HG03280 (cell line): ENCODE measurements around the gene SERPINE2.

Experiments used
- ATAC-seq: cut with Tn5 transposase; IDR thresholded peaks from one replicate; pipeline ENCODE4 v1.9.1; 2021; ENCODE audit warnings: mild to moderate bottlenecking, moderate library complexity; ENCODE audit not compliant: unreplicated experiment

SERPINE2 gene

GRCh38 chr2:224055101-224055500, 16.0 kb upstream of the SERPINE2 start:
- no peak for ATAC-seq

- no peak for ATAC-seq
Measured at GRCh38 chr2:224046752-224047151, 7.7 kb upstream of the SERPINE2 start.

GRCh38 chr2:224042191-224042696, 3.2 kb upstream of the SERPINE2 start:
- ATAC-seq, result no peak

GRCh38 chr2:224041554-224041953, 2.5 kb upstream of the SERPINE2 start:
- no peak for ATAC-seq

GRCh38 chr2:224040753-224041152, 1.7 kb upstream of the SERPINE2 start:
- no peak for ATAC-seq

GRCh38 chr2:224039770-224040440, 819 bp upstream of the SERPINE2 start:
- peak; percentile 3 for ATAC-seq

GRCh38 chr2:224038830-224039079, 331 bp downstream of the SERPINE2 start:
- peak; percentile 31 for ATAC-seq

- peak; percentile 50 for ATAC-seq
Measured at GRCh38 chr2:224038049-224038829, 847 bp downstream of the SERPINE2 start.

- no peak for ATAC-seq
Measured at GRCh38 chr2:224036731-224037361, 2.2 kb downstream of the SERPINE2 start.

- ATAC-seq, result no peak
Measured at GRCh38 chr2:224034017-224034416, 5.1 kb downstream of the SERPINE2 start.

GRCh38 chr2:224033601-224034000, 5.5 kb downstream of the SERPINE2 start:
- ATAC-seq, result no peak

- no peak for ATAC-seq
Measured at GRCh38 chr2:224032283-224032682, 6.8 kb downstream of the SERPINE2 start.

- ATAC-seq, result no peak
Measured at GRCh38 chr2:224031358-224031970, 7.6 kb downstream of the SERPINE2 start.

- ATAC-seq, result no peak
Measured at GRCh38 chr2:224030786-224031185, 8.3 kb downstream of the SERPINE2 start.

- ATAC-seq, result no peak
Measured at GRCh38 chr2:224029876-224030275, 9.2 kb downstream of the SERPINE2 start.

- ATAC-seq, result no peak
Measured at GRCh38 chr2:224027931-224028330, 11.2 kb downstream of the SERPINE2 start.

- no peak for ATAC-seq
Measured at GRCh38 chr2:224027070-224027469, 12.0 kb downstream of the SERPINE2 start.

- ATAC-seq, result peak; percentile 80
Measured at GRCh38 chr2:224025874-224026273, 13.2 kb downstream of the SERPINE2 start.

- ATAC-seq, result no peak
Measured at GRCh38 chr2:224024270-224024669, 14.8 kb downstream of the SERPINE2 start.

- ATAC-seq, result no peak
Measured at GRCh38 chr2:224023188-224023587, 15.9 kb downstream of the SERPINE2 start.

GRCh38 chr2:224022486-224022885, 16.6 kb downstream of the SERPINE2 start:
- ATAC-seq, result no peak

GRCh38 chr2:224020523-224020922, 18.6 kb downstream of the SERPINE2 start:
- no peak for ATAC-seq
